ENCODE data around the gene MGAT5.

GRCh38 chr2:134260713-134261112 is 6.8 kb downstream of the MGAT5 start:
- TF ChIP-seq EP300 (IDR thresholded peaks at IDR 0.05; ENCODE audit: borderline replicate concordance) (no peak), MAX (IDR thresholded peaks at IDR 0.05) (no peak), REST (IDR thresholded peaks at IDR 0.05; ENCODE audit: low read depth) (no peak), RAD21 (IDR thresholded peaks at IDR 0.05; ENCODE audit: low read depth) (no peak), YY1 (IDR thresholded peaks at IDR 0.05; ENCODE audit: low read depth) (no peak), TAF1 (IDR thresholded peaks at IDR 0.05; ENCODE audit: low read depth) (no peak), ZBTB7A (IDR thresholded peaks at IDR 0.05; ENCODE audit: low read depth) (no peak), CEBPB (IDR thresholded peaks at IDR 0.05) (no peak)
